ENCODE data around the gene SLK.

The SLK gene

DNA sequence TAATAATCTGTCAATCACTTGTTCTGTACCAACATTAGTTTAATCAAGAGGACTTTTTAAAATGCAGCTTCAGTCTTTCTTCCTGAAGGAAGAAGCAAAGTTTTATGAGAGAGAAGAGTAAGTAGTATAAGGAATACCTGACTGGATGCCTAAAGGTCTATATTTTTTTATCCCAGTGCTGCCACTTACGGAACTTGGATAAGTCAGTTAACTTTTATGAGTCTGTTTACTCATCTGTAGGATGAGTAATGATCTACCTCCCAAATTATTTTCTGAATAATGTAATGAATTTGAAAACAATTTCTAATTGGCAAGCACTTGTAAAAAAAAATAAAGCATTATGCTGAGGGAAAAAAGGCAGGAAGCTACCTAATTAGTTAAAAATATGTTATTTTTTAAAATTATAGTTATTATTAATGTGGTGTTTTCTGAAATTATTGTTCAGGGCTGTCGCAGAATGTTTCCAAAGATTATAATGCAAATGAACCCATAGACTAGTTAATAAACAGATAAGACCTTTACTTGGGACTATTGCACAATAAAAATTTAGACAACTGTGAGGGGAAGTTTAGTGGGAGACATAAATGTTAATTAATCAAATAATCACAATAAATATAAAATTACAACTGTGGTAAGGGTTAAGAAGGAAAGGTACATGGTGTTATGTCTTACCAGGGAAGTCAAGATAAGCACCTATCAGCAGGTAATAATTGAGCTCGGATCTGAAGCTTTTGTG is 24.6 kb downstream of the SLK start:
- FAIRE-seq = no peak

DNA sequence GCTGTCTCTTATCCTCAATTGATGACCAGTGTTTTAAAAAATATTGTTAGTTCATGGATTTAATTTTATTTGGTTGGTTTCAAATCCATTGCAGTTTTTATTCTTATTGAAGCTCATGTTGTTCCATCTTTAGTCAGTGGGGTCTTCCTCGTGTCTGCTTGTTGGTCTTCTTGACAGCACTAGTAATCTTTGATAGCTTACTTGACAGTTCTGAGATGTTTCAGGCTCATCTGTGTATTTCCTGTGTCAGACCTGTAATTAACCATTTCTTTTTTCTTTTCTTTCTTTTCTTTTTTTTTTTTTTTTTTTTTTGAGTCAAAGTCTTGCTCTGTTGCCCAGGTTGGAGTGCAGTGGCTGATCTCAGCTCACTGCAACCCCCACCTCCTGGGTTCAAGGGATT is 28.2 kb downstream of the SLK start:
- FAIRE-seq = peak; percentile 29

DNA sequence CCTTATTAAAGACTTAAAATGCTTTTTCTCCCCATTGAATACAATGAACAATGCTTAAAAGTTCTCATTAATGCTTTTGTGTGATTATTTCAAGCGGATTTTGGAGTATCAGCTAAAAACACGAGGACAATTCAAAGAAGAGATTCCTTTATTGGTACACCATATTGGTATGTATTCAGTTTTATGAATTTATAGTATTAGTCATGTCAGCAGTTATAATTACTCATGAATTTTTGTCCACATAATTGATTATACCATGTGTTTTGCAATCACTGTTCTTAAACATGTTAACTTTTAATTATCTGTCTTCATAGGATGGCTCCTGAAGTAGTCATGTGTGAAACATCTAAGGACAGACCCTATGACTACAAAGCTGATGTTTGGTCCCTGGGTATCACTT is 31.9 kb downstream of the SLK start:
- no peak for FAIRE-seq

DNA sequence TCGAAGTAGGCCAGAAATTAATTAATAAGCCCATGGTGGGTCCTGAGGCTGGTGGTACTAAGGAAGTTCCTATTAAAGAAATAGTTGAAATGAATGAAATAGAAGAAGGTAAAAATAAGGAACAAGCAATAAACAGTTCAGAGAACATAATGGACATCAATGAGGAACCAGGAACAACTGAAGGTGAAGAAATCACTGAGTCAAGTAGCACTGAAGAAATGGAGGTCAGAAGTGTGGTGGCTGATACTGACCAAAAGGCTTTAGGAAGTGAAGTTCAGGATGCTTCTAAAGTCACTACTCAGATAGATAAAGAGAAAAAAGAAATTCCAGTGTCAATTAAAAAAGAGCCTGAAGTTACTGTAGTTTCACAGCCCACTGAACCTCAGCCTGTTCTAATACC is 36.0 kb downstream of the SLK start:
- FAIRE-seq = no peak

DNA sequence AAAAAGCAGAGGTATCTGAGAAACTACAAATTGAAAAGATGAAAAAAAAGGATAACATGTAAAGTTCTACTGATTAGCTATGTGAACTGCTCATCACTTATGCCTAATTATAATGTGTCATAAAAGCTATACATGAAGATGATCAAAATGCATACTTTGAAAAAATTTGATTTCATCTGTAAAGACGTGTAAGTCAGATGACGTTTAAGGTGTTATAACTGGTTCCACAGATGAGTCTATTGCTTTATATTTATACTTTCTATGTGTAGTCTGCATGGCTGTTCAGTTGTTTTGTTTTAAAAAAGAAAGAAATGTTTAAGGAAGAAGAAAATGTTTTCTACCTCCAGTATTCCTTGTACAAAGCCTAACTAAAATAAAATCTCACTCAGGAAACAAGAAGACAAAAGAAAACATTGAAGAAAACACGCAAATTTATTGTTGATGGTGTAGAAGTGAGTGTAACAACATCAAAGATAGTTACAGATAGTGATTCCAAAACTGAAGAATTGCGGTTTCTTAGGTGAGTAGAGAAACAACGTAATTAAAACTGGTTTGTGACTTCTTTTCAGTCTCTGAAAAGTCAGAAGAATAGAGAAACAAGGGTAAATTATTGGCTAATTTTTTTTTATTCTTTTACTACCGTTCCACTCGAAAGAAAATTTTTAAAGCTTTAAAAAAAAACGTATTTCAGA is 38.4 kb downstream of the SLK start:
- FAIRE-seq = no peak

DNA sequence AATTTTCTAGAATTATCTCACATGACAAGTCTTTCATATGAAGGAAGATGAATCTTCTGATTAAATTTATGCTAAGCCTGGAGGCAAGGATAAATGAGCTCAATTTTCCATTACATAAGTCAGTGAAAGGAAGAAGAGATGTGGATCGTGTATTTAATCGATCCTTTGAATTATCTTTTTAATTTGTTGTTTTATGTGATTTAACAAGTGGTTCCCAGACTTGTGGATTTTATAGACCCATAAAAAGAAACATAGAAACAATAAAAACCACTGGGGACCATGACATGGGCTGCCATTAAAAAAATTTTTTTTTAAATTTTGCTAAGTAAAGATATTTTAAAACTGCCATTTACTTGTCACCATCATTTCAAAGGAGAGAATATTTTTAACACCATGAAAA is 45.0 kb downstream of the SLK start:
- FAIRE-seq = no peak

DNA sequence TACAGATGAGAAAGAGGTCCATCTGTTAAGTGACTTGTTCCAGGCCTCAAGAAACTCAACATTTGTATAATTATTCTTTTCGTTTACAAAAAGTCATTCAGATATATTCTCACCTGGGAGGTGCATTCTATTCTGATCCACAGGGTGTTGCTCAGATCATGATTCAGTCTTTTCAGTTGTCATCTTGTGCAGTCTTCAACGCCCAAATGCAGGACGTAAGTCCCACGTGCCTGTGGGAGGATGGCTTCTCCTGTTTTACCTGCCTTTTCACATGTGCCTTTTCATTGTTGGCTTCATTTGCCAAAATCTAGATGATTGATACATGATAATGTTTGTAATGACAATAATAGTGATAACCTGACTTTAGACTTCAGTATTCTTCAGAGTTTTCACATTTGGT is 46.5 kb downstream of the SLK start:
- no peak for FAIRE-seq

DNA sequence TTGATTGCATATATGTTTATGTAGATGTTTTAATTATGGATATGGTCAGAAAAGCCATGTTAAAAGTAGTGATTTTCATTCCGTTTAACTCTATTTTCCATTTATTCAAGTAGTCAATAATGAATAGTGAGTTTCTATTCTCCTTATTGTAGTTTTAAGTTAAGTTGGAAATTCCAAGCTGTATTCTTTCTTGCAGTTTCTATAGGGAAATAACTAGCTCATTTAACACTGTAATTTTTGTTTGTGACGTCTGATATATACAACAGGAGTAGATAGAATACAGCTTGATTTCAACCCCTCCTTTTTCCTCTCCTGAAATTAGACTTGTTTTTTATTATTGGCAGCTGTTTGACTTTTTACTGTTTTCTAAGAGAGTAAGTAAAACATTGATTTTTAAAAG is 47.2 kb downstream of the SLK start:
- FAIRE-seq = no peak

DNA sequence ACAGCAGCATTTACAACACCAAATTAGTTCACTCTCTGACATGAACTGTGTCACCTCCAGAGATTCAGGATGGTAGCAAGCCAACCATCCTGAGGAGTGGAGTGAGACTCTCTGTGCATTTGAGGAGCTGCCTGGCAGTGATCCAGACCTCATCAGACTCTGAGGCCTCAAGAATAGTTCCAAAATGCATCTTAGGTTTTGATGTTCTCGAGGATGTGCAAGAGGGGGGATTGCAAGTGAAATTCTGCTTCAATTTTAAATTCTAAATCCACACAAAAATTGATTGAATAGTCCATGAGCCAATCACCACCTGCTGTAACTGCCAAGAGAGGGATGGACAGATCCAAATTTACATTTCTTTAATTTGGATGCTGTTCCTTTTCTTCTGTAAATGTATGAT is 49.7 kb downstream of the SLK start:
- no peak for FAIRE-seq

DNA sequence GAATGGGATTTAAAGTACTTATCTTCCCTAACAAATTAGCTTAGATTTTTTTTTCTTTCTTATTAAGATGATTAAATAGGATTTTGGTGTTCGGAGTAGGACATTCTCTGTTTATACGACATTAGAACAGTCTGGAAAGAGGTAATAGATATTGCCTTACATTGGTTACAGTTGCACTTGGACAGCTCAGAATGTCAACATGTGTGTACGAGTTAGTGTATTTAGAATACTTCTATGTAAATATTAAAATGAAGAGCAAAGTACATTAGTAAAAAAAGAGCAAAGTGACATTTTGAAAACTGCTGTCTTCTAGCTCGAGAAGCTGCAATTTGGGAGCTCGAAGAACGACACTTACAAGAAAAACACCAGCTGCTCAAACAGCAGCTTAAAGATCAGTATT is 51.5 kb downstream of the SLK start:
- no peak for FAIRE-seq

DNA sequence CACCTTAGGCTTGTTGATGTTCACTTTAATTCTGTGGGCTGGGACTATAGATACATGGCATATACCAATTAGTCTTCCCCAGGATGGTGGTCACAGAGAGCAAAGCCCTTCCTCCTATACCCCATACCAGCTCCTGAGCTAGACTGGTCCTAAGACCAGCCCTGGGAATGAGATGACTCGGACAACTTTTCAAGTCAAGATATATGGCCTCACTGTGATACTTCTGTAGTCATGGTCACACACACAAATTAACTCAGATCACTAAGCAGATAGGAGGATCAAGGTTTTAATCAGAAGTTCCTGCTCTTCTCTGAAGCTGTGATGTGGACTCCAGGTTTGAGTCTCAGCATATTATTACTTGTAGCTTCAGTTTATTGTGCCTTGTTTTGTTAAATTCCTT is 53.1 kb downstream of the SLK start:
- no peak for FAIRE-seq

DNA sequence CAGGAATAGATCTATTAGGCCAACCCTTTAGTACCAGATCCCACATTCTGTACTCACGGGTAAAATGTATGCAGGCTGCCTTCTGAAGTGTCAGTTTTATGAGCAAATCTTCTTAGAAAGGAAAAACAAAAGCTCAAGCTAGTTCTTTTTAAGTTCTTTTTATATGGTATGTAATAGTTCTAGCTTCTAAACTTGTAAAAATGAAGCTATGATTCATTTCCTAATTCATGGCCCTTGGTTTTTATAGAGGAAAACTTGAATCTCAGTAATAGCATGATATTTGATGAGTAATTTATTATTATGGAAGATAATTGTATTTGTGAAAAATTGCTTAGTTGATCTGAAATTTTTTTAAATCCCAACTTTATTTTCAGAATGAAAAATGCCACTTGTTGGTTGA is 54.3 kb downstream of the SLK start:
- no peak for FAIRE-seq

DNA sequence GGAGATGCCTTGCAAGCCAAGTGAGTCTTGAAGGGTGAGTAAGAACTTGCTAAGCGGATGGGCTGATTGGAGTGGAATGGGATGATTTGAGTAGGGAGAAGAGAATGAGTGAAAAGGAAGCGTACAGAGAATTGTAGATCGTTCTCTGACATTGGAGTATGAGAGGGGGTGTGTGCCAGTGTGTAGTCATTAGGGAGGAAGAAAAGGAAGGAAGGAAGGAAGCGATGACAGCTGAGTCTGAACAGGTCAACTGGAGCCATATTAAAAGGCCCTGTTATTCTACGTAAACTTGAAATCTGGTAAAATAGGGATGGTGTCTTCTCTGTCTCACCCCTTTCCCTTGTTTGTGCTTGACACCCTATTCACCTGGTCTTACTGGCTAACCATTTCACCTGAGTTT is 55.1 kb downstream of the SLK start:
- no peak for FAIRE-seq

DNA sequence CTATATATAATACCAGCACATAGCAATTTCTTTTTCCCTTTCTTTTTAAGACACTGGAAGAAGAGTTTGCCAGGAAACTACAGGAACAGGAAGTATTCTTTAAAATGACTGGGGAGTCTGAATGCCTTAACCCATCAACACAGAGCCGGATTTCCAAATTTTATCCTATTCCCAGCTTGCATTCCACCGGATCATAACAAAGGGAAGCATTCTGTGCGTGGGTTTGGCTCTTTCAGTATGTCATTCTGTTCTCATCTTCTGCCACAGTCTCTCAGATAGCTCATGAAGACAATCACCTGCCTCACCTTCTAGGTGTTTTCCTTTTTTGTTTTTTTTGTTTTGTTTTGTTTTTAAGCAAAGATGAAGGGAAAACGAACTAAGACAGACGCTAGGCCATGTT is 58.6 kb downstream of the SLK start:
- FAIRE-seq = no peak

DNA sequence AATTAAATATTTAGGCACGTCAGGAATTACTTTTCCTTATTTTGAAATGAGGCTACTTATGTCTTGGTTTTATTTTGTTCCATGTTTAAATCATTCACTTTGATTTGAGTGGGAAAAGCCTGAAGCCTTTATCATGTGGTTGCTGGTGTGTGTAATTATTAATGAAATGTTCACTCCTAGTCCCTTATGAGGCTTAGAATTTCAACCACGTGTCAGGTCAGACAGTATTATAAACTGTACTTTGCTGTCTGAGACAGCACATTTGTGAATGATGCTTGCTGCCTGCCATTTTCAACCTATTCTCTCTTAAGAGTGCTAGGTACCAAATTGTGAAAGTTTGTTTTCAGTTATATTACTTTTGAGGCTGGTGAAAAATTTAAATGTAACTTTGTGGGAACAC is 59.8 kb downstream of the SLK start:
- FAIRE-seq = no peak

DNA sequence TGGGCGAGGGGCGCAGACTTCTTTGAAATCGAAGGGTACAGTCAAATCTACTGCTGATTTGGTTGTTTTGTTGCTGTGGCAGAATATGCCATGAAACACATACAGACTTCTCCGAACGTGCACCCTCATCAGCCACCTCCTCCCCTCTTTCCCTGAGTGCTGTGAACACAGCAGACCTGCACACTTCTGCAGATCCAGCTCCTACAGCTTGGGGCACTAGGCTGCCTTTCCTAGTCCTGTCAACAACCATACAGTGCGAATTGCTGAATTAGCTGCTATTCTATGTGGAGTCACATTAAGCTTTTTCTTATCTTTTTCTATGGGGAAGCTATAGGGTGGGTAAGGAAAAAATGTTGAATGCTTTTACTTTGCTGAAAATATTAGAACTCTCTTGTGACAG is 61.2 kb downstream of the SLK start:
- FAIRE-seq = no peak

DNA sequence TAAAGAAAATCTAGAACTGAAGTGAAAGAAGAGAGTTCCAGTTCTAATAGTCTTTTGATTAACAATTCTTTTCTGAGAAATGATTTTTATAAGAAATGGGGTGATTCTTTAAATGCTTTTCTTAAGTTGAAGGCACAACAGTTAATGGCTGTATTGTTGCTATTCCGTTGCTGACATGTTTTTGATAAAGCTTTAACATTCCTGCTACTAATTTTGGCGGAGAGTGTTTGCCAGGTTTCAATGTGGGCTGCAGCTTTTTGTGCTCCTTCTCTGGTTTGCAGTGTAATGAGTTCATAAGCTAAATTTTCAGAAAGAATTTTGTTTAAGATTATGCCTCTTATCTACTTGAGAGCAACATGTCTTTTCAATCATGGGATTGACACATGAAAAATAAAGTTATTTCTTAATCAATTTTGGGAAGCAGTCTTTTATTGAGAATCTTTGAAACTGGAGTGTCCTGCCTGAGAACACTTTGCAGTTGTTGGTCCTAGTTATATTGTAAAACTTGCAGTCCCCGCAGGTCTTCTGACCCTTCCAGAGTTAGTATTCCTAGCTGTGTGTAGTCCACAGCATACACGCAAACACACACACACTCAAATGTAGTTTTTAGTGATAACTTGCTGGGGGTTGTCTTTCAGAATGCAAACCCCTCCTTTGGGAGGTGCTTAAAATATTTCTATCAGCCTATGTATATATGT is 62.0 kb downstream of the SLK start:
- FAIRE-seq = no peak

DNA sequence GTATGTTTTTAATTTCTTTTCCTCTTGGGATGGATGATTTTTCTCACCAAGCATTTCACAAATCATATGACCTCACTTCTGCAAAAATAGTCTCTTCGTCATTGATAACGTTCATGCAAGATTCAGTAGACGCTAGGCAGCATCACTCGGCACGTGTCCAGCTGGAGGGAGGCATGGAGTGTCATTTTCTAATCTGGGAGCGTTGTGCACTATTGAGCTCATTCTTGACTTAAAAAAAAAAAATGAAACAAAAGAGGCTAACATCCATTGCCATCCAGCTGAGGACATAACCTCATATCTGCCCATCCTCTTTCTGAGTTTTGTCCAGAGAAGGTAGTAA is 62.6 kb downstream of the SLK start:
- no peak for FAIRE-seq

DNA sequence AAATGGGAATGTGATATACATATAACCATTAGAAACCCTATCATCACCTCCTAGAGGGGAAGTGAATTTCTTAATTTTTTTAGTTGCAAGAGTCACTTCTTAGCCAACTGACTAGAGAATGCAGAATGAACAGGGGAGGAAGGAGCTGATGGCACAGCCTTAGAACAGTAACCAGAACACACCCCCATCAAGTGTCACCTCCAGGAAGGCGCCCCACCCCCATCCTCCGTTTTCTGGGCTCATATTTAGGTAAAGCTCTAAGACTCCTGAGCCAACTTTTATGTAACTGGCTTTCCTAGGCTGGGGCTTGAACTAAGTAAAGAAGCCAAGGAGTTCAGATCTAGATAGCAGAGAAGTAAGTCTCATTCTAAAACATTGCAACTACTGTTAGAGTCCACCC is 64.7 kb downstream of the SLK start:
- no peak for FAIRE-seq

DNA sequence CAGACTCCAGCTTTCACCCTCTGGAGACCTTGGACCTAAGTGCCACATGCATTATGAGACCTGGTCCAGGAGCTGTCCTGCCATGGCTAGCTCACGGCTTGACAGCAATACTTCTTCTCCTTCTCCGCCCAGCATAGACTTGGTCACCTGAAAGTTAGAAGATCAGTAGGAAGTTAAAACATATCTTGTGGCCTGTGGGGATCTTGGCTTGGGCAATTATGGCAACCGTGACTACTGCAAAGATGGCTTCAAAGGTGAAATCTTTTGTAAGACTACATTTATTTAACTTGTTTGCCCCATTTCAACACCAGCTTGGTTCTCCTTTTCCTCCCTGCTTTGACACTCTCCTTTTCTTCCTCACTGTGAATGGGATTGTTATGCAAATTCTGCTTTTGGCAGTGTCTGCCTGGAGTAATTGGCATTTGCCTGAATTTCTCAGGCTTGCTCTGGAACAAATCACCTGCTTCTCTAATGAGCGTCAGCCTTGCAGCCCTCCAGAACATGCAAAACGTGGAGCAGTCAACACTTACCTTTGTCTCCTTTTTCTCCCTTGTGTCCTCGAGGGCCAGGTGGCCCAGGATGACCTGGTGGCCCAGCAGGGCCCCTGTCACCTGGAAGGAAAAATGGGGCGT is 65.3 kb downstream of the SLK start:
- FAIRE-seq = no peak

DNA sequence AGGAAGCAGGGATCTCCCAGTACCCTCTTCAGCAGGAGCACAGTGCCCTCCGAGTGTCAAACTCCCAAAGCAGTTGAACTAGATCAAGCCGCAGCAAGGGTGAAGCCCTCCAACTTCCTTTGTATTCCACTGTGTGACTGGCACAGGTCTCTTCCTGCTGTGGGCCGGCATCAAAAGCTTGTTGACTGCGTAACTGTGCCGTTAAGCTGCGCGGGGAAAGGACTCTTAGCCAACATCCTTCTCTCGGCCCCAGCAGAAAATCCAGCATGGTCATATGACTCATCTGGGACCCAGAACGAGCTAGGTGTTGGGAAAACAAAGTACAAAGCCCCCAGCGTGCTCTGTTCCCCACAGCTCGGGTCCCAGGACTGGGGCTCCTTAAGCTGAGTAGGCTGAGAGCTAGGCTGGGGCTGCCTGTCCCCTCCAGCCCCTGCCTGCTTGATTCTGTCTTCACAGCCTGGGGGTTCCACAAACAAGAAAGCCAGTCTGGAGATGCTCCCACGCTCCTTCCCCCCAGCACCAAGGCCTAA is 66.5 kb downstream of the SLK start:
- no peak for FAIRE-seq

DNA sequence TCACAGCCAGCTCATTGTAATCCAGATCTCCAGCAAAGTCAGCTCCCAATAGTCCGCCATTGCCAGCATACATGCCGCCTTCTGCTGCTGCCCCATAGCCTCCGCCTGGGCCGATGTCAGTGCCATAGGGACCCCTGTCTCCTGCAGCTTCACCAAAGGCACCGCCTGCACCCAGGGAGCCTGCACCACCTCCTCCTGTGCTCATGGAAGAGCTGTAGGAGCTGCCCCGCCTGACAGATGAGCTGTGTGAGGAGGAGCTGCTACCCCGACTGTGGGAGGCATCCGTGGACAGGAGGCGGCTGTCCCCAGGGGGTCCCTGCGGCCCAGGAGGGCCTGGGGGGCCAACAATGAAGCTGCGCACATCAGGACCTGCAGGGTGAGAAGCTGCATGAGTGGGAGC is 67.0 kb downstream of the SLK start:
- no peak for FAIRE-seq

DNA sequence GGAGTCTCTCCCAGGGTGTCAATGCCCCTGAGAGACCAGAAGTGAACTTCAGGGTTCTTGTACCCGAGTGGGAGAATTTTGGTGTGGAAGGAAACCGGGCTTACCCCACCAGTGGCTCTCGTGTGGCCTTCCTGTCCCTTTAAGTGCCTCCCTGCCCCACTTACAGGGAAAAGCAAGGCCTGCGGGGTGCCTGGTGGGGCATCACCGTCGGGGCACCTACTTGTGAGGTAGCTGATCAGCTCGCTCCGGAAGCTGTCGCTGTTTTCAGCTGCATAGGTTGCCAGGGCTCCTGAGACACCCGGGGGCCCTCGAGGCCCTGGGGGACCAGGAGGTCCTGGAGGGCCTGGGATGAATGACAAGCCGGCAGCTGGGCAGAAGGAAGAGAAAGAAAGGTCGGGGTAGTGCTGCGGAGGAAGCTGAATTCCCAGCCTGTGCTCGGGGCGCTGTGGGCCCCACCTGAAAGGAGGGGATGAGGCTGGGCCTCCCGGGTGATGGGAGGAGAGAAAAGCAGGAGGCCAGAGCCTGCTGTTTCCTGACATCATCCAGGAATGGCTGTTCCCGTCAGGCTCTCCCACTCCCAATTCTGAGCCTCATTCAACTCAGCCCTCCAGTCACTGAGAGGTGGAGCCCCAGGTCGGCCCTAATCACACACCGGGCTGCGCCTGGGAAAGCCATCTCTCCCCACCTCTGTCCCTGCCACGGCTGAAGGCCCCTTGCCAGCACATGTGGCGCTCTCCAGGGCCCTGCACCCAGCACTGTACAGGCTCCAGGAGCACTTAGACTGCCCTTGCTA is 67.7 kb downstream of the SLK start:
- FAIRE-seq = no peak

Measured in endometrium (tissue), 2 donors.